LHCN-M2 (cell line): Measurements from ENCODE around the gene WDFY4. TPM values are rescaled to one million over a fixed set of nuclear protein-coding genes. Genes with fewer than 3 reads are reported as not detected.

Experiments used
- DNase-seq: peaks from one replicate; pipeline ENCODE4 v3.0.0-alpha.2; 2012; ENCODE audit warnings: low read depth
- total RNA-seq: library from RNA; depleted of rRNA; stranded (reverse); fragments of >200 nt; gene quantifications from 2 replicates; pipeline ENCODE4 v1.2.3, GENCODE V29; 2014

The WDFY4 gene
- total RNA-seq, 1 experiment from 2014 or later, result not detected

DNA sequence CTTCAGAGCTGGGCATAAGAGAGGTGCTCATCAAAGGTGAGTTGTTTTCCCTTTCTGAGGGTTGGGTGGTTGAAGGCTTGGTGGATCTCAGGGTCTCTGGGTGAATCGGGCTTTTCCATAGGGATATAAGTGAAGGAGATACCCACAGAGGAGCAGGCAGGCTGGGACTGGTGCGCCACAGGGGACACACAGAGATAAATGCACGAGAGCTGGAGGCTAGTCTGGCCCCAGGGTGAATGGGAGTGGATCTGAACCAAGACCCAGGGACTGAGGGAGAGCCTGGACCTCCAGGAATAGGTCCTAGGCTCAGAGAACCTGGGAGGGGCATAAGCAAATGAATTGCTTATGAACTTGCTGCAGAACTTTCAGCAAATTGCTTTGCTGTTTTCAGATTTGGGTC, 193.4 kb downstream of the WDFY4 start:
- no peak for DNase-seq

DNA sequence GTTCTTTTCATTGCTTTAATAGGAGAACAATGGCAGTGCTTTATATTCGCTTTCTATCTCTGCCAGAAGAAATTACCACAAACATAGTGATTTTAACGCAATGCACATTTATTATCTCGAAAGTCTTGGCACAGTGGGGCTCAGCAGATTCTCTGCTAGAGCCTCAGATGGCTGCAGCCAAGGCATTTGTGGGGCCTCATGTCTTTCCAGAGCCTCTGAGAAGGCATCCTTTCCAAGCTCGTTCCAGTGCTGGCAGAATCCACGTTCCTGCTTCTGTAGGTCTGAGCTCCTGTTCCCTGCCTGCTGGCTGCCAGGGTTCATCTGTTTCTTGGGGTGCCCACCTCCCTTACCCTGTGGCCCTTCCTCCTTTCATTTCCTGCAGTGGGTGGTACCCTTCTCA, 194.8 kb downstream of the WDFY4 start:
- no peak for DNase-seq

DNA sequence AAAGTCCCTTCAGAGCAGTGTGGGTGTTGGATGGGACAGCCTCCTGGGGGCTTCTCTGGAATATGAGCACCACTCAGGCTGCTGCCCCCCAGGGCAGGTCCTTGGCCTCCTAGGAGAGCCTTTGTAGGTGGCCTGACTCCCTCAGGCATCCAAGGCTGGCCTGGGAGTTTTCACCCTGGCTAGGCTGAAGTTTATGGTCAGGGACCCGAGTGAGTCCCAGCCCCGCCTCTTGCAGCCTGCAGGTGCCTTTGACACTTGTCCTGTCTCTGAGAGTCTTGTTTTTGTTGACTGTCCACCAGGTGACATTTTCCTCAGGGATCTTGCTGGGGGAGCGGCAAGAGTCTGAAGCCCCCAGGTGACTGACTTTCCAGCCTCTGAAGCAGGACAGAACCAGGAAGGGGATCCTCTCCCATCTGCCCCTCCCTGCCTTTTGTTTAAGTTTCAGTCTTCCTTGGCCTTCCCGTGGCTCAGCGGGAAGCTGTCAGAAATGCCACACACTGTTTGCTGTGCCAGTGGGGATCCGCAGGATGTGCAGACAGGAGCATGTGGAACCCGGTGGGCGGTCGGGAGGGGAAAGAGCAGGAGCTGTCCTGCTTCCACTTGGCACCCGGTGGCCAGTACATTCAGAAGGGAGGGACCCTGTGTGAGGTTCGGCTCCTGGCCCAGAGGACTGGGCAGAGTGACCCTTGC, 195.5 kb downstream of the WDFY4 start:
- no peak for DNase-seq

DNA sequence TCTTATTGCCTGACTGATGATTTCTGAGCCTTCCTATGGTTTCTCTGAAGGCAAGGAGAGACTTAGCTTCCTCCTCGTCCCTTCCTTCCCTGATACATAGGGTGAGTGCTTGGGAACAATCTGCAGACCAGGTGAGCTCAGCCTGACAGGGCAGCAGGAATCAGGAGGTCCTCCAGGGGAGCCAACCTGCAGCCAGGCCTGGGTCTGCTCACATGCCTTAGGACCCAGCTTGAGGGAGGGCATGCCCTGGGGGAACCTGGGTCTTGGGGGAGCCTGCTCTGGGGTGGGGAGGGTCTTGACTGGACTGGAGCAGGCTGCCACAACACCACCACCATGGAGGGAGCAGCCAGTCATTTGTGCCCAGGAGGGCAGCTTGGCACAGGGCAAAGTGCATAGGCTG, 197.3 kb downstream of the WDFY4 start:
- DNase-seq, result no peak

DNA sequence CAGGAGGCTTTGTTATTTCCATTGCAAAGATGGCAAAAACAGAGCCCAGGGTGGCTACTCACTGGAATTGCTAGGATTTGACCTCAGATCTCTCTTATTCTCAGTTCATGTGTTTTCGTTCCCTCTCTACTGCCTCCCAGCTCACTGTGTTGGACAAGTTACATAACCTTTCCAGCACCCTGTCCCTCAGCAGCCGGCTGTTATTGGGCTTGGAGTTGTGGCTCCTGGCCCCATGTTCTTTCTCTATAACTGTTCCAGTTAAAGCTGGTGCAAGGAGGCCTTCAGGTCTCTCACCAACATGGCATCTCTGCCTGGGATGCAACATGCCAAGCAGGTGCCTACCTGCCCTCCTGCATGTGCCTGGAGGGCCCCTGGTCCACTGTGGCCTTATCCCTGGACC, 198.2 kb downstream of the WDFY4 start:
- DNase-seq, result no peak

DNA sequence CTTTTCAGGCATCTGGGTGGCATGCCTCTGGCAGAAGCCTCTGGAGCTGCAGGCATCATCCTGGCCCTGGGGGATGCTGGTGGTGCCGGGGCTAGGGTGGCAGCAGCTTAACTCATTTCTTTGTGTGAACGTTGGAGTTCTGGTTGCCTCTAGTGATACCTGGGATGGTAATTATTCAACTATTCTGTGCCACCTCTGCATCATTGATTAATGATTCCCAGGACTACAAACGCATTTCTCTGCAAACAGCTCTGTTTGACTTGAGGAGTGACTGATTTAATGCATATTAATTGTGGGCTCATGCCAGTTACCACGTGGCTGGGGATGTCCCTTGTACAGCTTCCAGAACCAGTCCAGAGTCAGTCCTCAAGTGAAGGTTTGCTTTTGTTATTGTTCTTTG, 199.0 kb downstream of the WDFY4 start:
- DNase-seq, result no peak

DNA sequence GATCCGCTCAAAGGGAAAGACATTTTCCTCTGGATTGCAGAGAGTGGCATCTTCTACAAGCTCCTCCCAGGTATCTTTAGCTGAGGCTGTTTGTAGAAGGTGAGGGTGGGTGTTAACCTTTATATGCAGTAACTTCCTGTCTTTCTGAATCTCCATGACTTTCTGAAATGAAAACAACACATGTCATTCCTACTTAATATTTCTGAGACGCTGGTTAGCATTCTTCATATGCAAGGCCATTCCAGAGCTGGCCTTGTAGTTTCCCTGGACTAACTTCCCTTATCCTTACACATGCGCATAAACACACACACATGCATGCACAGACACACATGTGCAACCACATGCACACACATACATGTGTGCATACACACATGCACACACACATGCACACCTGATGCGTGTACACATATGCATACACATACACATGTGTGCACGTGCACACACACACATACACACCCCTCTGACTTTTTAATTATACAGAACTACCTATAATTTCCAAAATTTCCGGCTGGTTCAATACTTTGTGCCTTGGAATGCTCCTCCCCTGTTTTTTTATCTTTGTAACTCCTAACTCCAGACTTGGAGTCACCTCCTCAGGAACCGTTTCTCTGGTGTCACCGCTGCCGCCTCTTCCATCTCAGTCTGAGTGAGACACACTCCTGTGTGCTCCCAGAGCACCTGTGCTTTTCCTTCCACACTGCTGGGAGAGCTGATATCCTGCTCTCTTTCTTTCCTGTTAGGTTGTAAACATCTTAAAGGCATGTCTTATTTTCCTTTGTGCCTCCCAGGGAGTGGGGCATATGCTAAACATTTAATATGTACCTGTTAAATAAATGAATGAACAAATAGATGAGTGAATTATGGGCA, 199.7 kb downstream of the WDFY4 start:
- DNase-seq, result no peak

DNA sequence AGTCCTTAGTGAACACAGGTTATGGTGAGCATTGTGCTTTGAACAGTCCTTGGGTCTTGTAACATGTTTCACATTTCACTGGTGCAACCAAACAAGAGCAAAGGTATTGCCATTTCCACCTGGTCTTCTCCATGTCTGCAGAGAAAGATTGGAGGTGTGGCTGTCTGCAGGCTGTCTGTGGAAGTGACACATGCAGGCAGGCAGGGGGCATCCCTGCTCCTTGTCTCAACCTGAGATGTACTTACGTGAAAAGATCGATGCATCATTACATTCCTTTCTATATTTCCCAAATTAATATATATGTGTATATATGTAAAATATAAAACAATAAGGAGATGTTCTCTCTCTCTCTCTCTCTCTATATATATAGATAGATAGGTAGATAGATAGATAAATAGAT, 200.7 kb downstream of the WDFY4 start:
- DNase-seq, result no peak

DNA sequence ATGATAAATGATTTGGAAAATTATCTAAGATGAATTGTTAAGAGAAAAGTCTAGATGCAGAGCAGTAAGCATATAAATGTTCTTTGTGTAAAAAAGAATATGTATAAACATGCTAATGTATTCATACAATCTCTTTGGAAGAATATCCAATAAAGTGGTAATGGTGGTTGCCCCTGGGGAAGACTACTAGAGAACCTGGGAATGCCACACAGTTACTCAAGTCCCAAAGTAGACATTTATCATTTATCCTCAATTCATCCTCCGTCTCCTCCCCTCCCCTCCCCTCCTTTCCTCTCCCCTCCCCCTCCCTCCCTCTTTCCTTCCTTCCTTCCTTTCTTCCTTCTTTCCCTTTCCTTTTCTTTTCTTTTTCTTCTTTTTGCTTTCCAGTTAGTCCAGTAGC, 203.3 kb downstream of the WDFY4 start:
- no peak for DNase-seq

DNA sequence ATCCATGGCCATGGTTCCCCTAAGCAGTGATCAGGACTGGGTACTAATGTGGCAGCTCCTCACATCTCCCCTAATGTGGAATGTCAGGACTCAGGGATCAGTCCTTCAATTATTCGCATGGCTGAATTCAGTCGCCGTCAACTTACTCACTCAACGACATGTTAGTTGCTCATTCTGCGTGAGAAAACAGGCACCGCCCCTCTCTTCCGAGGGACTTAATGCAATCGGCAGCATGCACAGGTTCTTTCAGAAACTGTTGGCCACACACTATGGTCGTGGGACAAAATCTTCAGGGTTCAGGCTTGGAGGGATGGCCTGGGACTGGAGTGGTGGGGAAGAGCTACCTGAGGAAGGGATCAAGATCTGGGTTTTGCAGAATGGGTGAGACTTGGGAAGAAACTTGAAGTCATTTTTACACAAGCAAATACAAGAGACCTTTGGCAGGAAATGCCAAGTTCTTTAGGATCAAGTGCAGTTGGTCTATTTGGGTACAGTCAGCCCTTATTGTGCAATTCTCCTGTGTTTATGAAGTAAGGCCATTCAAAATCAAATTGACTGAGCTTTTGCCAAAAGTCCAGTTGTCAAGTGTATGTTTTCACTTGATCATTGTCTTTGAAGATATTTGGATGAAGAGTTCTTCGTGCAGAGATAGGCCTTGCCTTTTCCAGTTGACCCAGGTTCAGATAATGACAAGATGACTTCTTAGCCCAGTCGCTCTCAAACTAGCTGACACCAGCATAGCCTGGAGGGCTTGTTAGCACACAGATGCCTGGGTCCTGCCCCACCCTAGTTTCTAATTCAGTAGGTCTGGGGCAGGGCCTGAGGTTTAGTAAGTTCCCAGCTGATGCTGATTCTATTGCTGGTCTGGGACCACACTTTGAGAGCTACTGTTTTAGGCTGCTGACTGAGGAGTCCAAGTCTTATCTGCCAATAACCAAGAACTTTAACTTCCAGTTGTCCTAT, 206.5 kb downstream of the WDFY4 start:
- DNase-seq, result peak; percentile 5

DNA sequence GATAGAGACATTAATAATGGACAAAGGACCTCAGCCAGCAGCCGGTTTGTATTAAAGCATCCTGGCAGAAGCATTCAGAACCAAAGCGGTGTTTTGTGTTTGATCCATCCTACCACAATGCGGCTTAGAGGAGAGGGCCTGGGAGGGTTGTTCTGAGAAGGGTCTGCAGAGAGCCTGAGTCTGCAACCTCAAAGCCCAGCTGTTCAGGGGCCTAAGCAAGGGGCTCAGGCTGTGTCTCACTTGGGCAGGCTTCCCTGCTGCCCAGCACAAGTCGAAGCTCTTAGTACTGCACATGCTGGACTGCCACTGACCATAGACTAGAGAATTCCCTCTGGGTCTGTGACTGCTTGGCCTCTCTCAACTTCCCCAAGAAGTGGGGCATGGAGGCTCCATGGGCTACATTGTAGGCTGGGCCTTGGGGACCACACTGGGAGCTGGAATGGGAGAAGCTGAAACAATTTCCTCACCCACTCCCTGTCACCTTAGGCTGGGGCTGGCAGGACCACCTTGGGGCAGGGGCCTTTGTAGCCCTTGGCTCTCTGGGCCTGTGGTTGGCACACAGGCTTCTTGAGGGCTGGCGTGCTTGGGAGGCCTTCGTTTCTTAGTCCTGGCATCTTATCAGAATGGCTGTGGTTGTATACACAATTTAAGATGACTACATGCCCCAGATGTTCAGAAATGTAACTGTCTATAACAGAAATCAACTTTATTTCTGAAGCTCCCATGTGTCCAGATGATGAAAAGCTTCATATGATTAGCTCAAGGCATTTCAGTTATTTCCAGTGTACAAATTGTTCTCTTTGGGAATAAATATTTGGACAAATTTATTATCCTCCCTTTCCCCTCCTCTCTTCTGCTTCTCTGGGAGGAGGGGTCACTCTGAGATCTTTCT, 210.5 kb downstream of the WDFY4 start:
- DNase-seq, result peak; percentile 3

DNA sequence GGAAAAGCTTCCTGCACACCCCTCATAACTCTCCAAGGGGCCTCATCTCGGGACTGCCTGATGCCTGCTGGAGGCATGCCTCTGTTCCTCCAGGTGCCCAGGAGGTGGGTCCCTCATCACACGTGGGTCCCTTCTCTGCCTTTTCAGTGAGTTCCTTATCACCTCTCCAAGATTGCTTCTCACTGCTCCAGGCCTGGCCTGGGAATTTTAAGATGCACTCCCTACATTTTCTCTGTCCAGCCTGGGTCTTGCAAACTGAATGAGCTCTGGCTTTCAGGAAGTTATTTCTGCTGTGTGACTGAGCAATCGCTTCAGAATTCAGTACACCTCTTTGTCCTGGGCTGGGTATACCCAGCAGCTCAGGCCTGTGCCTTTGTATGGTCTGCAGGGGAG, 211.1 kb downstream of the WDFY4 start:
- DNase-seq, result no peak

DNA sequence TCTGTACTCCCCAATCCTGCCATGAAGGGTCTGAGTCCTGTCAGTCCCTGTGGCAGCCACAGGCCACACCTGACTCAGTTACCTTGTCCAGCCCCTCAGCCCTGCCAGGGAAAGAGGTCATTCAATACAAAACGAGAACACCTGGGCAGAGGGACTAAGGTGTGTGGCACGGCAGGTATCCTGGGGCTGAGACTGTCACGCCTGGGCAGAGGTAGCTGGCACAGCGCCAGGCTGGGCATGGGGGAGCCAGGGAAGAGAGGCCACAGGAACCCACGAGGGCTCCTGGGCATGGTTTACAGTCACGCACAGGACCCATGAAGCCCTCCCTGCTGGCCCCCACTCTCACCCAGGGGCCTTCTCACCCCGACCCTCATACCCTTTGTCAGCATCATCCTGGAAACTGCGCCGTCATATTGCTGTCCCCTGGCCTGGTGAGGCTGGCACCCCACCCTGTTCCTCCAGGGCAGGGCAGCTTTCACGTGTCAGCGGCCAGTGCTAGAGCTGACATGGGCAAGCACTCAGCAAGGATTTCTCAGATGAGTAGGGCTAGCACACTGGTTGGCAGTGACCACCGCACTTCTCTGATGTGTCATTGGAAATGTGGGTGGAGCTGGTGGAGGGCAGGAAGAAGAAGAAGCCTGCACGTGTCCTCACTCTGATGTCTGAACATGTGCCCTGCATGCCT, 212.2 kb downstream of the WDFY4 start:
- no peak for DNase-seq

DNA sequence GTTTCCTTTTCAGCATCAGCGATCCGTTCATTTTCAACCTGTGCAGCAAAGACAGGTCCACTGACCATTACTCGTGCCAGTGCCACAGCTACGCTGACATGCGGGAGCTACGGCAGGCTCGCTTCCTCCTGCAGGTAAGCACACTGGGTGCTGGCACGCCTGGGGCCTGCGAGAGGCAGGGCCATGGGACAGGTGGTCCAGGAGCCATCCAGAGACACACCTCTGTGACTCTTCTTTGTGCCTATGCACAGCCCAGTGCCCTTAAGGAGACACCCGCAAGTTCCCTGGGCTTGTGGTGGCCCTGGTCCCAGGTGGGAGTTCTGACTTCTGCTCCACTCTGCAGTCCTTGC, 212.7 kb downstream of the WDFY4 start:
- DNase-seq, result no peak

DNA sequence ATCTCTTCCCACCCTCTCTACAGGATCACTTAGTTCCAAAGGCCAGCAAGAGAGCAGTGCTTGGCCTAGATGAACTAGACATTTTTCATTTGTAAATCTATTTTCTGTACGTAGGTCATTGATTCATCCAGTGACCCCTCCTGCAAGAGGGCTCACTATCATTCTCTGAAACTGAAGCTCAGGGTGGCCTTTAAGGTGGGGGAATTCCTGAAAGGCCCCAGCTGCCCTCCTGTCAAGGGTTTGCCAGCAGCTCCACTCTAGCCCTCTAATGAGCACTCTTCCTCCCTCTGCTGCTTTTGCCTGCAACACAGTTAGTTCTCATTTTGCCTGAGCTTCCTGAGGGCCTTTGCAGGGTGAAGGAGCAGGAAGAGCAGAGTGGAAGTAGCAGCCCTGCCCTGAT, 213.8 kb downstream of the WDFY4 start:
- no peak for DNase-seq

DNA sequence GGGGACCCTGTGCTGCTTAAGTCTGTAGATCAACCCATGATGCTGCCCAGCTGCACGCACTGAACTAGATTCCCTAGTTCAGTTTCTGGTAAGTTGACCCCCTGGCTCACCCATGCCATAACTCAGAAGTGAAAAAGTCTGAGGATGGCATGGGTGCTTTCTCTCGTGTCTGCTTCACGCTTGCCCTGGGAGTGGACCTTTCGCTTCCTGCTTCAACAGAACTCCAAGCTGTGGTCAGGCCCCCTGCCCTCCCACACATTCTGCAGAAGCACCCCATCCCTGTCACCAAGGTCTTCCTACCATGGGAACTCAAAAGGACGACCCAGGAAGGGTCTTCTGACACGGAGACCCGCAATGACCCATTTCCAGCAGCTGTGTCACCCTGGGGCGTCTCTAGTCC, 215.1 kb downstream of the WDFY4 start:
- DNase-seq, result no peak

DNA sequence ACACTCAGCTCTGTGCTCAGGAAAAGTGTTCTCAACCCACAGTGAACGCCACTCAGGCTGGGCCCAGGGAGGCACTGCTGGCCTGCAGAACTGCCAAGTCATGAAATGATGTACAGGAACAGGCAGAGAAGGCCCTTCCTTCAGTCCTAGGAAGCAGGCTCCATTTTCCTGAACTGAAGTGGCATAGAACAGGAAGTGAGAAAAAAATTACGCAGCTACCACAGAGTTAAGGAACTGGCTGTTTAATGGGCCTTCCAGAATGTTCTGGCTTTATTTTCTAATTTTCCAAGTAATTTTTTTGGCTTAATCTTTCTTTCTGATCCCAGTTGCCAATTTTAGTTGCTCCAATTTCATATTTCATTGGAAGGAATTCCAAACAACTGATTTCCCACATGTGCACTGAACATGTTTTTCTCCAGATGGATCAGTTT, 215.7 kb downstream of the WDFY4 start:
- no peak for DNase-seq

DNA sequence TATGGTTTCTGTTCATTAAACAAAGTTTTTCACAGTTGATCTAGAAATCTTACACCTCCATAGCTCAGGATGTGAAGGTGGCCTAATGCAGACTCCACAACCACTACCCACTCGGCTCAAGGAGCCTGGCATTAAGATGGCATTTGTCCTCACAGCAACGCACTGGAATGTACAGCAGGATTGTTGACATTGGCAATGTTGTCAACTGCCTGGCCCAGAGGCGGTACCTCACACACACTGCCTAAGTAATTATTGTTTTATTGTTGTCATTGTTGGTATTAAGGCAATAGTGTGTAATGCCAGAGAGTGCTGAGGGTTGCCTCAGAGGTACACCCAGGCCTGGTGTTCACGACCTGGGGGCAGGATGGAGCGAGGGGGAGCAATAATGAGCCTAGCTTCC, 216.6 kb downstream of the WDFY4 start:
- DNase-seq, result no peak

DNA sequence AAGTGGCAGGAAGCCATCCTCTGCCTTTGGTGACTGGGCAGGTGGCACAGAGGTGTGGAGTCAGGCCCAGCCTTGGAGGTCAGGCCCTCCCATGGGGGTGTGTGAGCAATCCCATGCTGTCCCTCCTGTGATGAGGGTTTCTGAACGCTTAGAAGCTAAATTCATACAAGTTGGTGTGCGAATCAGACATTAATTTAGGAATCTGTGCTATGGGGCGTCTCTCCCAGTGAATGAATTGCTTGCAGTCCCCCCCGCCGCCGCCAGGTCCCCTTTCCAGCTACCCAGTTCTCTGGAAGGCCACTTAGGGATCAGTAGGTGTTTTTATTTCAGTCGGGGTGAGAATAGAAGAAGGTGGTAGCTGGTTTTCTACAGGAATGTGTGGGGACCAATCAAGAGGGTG, 217.4 kb downstream of the WDFY4 start:
- no peak for DNase-seq

DNA sequence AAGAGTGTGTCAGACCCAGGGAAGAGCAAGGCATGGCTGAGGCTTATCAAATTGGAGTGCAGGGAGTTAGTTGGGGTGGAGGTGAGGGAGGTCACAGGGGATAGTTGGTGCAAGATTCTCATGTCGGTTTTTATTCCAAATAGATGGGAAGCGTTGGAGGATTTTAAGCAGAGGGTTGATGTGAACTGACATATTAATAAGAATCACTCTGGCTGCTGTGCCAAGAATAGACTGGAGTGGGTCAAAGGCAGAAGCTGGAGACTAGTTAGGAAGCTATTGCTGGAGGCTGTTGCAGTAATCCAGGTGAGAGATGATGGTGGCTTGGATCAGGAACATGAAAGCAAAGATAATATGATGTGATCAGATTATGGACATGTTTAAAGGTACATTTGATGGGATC, 218.5 kb downstream of the WDFY4 start:
- DNase-seq, result no peak

DNA sequence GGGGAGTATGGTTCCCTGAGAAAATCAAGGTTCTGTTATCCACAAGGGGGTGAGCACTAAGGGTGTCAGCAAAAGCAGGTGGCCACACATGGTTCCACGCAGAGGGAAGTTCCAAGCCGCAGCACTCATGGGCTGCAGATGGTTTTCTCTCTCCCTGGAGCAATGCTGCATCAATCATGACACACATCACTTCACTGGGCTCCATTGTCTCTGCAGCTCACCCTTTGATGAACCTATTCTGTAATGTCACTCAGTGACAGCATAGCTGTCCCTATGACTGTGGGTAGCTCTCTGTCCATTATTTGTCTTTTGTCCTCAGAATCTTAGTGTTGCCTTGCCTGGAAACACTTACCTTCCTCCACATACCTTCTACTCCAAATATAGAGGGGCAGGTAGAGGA, 220.2 kb downstream of the WDFY4 start:
- DNase-seq, result no peak
